Measurements from ENCODE around the gene COL24A1.
"Not testable (repeated sequence)": the region's sequence is repeated elsewhere in the genome, so short reads cannot be mapped to it uniquely, and the experiment has no call there.

The COL24A1 gene

GRCh38 chr1:85748120-85748519 lies 408.5 kb downstream of the COL24A1 start:
- no peak for DNase-seq

GRCh38 chr1:85746777-85747176 lies 409.8 kb downstream of the COL24A1 start:
- no peak for DNase-seq

GRCh38 chr1:85743814-85744213 lies 412.8 kb downstream of the COL24A1 start:
- no peak for DNase-seq

- no peak for DNase-seq
These were observed 421.6 kb downstream of the COL24A1 start for GRCh38 chr1:85734931-85735330.

GRCh38 chr1:85718678-85719340 lies 437.8 kb downstream of the COL24A1 start:
- DNase-seq: no peak

GRCh38 chr1:85714418-85715114 lies 442.0 kb downstream of the COL24A1 start:
- not testable (repeated sequence) for DNase-seq

- no peak for DNase-seq
These were observed 447.7 kb downstream of the COL24A1 start for GRCh38 chr1:85708829-85709227.

GRCh38 chr1:85707990-85708828 lies 448.4 kb downstream of the COL24A1 start, which contains the start of gene ZNHIT6:
Gene ZNHIT6, minus strand, starts transcription at chr1:85708433. Its CDS starts 149 bp downstream, at chr1:85708284.
- DNase-seq: peak; percentile 78

- DNase-seq: no peak
These were observed 449.1 kb downstream of the COL24A1 start for GRCh38 chr1:85707267-85707989.

- DNase-seq: no peak
These were observed 450.6 kb downstream of the COL24A1 start for GRCh38 chr1:85705940-85706339.

GRCh38 chr1:85700422-85700821 lies 456.1 kb downstream of the COL24A1 start:
- no peak for DNase-seq

GRCh38 chr1:85697895-85698294 lies 458.7 kb downstream of the COL24A1 start:
- DNase-seq: no peak

- no peak for DNase-seq
These were observed 463.8 kb downstream of the COL24A1 start for GRCh38 chr1:85692730-85693314.

GRCh38 chr1:85689775-85690404 lies 466.7 kb downstream of the COL24A1 start:
- no peak for DNase-seq

- no peak for DNase-seq
These were observed 473.1 kb downstream of the COL24A1 start for GRCh38 chr1:85683292-85684025.

- no peak for DNase-seq
These were observed 475.5 kb downstream of the COL24A1 start for GRCh38 chr1:85681087-85681486.
